Measurements from ENCODE around the gene RSPRY1.
A peak's percentile ranks its signal among the peaks of the same experiment; 100 is the strongest.

Gene RSPRY1

DNA sequence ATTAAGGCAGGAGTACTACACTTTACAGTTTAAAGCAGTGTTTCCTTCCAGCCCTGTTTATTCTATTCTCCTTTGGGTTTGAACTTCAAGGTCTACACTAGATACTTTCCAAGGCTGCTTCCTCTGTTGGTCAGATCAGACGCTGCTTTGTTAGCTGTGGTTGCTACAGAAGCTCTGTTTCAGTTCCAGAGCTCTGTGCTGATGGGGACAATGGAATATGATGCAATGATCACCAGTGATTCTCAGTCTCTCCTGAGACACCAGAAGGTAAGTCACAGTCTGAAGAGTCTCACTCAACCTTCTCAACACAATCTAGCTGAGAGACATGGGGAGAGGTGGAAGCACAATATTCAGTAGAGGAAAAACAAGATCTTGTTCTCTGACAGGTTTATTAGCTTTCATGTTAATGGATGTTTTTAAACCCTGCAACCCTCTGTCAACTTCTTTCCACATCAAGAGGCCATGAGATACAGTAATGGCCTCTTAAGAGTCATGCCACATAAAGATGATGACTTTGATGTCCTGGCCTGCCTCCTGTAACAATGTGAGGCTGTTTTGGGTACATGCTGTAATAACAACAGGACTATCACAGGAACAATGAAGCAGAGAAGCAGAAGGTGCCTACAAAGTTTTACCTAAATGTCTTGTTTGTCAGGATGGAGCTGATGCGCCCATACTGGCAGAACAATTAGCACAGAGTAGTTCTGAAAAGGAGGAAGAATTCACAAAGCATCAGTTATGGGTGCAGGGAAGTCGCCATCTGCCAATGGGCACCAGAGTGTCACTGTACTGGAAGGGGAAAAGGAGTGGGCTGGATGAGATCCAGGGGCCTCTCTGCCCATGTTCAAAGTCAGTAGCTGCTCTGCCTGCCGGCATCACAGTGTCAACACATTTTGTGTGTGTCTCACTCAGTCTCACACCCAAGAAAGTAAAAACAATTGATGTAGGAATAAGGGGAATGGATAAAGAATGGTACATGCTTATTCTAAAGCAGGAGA, 33.7 kb upstream of the RSPRY1 start:
- no peak for DNase-seq (ENCODE audit: low read depth)

DNA sequence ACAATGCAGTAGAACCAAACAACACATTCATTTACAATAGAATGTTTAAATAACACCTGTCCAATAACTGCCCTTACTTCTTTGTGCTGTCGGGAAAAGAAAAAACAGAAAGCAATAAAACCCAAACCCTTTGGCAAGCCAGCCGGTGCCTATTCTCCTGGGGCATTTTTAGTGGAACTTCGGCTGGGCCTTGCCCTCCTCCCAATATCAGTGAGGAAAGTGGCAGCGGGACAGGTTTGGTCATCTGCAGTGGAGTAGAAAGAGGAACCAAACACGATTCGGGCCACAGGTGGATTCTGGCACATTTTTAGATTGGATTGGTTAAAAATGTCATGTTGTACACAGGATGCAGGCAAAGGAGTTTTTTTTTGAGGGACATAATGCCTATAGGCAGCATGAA, 32.3 kb upstream of the RSPRY1 start:
- no peak for DNase-seq (ENCODE audit: low read depth)

DNA sequence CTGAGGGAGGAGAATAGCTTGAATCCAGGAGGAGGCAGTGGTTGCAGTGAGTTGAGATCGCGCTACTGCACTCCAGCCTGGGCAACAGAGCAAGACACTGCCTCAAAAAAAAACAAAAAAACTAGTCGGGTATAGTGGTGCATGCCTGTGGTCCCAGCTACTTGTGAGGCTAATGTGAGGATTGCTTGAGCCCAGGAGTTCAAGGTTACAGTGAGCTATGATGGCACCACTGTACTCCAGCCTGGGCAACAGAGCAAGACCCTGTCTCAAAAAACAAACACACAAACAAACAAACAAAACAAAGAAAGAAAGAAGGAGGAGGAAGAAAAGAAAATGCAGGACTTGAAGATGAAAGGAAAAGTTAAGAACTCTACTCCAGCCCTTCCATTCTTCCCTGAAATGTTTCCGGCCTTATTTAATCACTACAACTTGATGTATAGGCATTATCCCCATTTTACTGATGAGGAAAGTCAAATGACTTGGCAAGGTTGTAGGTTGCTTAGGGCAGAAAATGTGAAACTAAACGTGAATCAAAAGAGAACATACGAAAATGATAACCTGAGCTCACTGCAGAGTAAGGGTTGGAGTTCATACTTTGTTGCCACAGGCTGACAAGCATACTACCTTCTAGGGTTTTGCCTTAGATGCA, 30.3 kb upstream of the RSPRY1 start:
- DNase-seq (ENCODE audit: low read depth): no peak

DNA sequence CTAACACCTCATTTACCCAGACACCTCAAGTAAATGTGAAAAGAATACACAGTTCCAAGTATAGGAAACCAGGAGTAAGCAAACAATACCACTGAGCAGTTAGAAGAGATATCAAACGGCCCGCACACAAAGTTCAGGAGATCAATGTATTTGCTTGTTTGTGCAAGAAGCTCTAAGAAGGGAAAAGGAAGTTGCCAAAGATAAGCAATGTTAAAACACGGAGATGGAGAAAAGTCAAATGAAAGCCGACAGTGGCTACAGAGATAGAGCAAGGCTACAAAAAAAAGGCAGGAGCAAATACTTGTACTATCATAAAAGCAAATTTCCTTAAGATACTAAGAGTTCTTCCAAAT, 29.8 kb upstream of the RSPRY1 start:
- no peak for DNase-seq (ENCODE audit: low read depth)

DNA sequence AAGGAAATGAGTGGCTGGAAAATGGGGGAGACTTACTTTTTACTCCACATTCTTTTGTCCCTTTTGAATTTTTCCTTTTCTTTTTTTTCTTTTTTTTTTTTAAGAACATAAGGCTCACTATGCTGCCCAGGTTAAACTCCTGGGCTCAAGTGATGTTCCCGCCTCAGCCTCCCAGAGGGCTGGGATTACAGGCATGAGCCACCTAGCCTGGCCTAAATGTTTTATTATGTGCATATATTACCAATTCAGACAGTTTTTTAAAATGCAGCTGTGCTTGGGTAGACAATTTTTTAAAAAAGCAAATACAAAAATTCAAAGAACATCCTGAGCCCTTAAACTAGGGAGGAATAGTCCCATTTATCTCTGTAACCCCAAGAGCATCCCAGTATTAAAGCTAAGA, 28.6 kb upstream of the RSPRY1 start:
- DNase-seq (ENCODE audit: low read depth): no peak

DNA sequence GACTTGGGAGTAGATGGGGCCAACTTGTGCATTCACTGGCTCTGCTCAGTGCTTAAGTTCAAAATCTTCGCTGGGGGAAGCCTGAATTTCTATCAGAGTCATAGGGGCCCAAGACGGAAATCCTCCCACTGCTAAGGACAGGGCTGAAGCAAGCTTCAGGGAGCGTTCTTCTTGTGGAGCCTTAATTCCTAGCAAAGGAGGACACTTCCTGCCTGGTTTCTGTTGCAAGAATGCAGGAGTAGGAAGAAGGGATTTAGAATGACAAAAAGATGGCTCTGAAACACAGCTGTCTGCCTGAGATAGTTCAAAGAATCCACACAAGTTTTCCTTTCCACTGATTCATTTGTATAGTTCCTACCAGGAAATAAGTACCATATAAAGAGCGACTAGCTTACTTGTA, 26.7 kb upstream of the RSPRY1 start:
- no peak for DNase-seq (ENCODE audit: low read depth)

DNA sequence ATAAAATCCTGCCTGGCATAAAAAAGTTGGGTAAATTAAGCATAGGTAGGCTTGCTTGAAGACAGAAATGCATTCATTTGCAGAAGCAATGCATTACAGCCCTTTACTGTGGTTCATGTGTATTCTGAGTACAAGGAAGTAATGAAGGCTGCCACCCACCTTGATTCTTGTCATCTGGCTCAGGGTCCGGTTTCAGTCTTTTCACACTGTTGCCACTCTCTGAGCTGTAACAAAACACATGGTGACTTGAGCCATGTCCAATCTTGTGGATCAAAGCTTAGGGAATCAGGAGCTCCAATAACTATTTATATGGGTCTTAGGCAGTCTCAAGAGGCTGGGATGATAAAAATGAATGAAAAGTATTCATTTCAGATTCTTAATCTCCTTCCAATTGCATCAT, 22.3 kb upstream of the RSPRY1 start:
- no peak for DNase-seq (ENCODE audit: low read depth)

DNA sequence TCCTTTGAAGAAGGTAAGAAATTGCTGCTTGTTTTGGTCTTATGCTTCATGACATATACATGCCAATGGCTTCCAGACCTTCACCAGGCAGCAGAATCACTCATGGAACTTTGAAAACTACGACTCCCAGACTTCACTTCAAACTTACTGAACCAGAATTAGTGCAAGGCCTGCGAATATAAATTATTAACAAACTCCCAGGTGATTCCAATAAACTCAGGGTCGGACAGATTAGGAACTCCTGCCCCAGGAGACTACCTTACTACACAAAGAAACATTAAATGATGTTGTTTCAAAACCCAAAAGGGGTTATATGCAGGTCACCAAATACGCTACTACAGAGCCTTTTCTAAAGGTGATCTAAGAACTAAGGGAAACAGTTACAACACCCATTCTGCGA, 20.6 kb upstream of the RSPRY1 start:
- DNase-seq (ENCODE audit: low read depth): no peak

DNA sequence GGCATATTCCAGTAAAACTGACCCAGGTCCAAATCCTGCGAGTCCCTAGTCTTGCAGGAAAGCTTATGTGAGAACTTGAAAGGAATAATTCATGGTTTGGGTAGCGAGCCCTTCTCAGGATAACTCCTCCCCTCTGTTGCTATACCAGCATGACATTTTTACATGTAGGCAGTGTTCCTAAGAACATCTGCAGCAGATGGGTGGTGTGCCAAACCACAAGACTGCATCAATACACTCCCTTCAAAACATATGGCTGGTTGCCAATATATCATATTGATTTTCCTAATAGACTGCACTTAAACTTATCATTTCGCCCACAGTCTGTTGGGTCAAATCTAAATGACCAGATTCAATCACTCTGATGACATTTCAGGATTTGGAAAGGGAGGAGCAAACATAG, 20.2 kb upstream of the RSPRY1 start:
- no peak for DNase-seq (ENCODE audit: low read depth)

DNA sequence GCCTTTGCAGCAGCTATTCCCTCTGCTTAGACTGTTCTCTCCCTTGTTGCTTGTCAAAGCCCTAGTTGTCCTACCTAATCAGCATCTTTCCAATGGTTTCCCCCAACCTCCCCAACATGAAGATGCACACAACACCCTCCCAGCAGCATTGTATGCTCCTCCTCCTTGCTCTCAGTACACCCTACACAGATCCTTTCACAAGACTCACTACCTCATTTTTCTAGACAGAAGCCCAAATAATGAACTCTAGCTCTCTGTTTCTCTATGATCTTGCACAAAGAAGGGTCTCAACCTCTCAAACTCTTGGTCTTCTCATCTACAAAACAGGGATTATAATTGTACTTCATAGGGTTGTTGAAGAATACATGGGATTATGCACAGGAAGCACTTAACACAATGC, 19.7 kb upstream of the RSPRY1 start:
- no peak for DNase-seq (ENCODE audit: low read depth)

DNA sequence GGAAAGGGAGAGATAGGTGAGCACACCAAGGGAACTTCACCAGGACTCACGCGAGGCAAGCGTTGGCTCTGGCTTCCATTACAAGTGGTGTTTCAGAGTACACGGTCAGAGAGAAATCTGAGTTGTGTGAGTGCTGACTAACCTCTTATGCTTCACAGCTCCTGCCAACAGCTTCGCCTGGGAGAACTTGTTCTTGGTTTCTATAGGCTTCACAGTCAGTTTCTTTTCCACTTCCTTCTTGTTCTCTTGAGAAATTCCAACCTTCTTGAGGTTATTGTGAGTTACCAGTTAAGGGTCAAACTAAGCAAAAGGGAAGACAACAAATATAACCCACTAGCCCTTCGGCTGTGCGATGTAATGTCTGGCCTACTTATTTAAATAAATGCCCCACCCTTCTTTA, 19.2 kb upstream of the RSPRY1 start:
- DNase-seq (ENCODE audit: low read depth): no peak

DNA sequence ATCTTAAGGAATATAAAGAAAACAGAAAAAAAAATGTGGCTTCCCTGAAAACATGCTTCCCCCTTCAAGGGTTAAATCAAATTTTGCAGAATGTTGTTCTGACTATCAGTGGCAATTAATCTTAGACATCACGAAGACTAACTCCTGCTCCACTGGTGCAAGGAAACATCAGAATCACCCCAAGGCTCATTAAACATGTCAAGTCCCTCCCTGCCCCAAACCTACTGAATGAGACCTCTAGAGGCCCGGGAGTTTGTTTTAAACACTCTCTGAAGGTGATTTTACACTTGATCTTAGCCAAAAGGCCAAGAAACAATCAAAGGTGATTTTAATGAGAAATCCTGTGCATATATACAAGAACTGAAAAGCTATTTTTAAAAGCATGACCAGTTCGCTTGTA, 18.6 kb upstream of the RSPRY1 start:
- DNase-seq (ENCODE audit: low read depth): no peak

DNA sequence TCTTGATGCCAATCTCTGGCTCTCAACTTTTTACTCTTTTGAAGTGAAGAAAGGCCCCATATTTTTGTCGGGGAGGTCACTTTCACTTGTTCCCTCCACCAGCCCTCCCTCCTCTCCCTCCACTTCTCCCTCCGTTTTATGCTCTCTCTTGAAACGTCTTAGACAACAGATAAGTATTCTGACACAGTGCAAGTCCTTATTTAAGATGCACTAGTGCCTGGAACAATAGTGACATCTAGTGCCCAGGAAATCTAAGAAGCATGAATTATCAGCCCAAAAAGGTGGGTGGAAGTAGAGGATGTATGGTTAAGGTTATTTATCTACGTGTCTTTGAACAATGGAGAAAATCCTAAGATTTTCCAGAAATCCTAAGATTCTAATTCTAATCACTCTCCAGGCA, 18.2 kb upstream of the RSPRY1 start:
- DNase-seq (ENCODE audit: low read depth): peak; percentile 71

DNA sequence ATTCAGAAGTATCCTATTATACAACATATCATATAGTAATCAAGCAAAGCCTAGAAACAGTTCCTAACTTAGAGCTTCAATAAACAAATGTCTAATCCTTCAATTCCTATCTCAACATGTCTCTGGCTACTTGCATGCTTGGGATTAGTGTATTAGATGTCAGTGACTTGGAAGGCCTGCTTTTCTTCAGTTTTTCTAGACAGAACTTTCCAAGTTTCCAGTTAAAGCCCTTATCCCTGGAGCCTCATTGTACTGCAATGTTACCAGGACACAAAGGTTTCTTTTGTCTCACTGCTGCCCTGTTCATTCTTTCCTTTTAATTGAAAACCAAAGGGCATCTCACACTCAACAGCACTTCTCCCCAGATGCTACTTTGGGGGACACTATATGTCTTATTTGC, 16.8 kb upstream of the RSPRY1 start:
- no peak for DNase-seq (ENCODE audit: low read depth)

DNA sequence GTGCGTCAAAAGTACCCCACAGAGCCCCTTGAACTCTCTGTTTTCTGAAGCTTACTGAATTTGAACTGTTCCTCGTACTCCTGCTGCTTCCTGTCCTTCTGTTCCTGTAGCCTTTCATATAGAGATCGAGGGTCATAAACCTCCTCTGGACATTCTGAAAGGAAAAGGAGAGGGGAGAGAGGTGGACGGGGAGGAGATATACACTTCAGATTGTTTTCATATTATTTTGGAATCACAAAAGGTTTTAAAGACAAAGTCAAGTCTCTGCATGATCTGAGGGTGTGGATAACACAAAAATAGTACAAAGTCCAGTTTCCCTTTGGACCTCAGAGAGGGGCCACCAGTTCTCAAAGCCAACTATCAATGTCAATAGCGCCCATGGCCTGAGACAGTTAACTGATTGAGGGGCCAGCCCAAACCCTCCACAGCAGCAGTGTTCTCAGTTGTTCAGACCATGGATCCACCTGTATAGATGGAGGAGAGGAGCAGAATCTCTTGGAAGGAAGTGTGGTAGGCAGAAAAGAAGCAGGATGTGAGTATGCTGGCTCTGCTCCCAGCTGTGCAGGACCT, 13.3 kb upstream of the RSPRY1 start:
- DNase-seq (ENCODE audit: low read depth): no peak

DNA sequence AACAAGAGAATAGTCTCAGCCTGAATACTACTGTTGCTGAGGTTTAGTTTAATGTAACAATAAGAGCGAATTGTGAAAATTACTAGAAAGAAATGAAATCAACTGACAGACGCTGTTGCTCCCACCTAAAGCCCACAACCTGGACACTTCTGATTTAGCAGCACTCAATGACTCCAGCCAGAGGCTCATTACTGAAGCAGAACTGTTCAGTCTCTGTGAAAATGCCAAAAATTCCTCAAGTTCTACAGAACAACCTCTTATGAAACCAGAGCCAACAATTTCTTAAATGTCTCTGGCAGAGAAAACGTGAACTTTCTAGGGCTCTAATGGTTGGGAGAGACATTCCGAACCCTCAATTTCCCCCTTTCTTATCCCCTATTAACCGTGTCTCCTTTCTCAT, 10.2 kb upstream of the RSPRY1 start:
- no peak for DNase-seq (ENCODE audit: low read depth)

DNA sequence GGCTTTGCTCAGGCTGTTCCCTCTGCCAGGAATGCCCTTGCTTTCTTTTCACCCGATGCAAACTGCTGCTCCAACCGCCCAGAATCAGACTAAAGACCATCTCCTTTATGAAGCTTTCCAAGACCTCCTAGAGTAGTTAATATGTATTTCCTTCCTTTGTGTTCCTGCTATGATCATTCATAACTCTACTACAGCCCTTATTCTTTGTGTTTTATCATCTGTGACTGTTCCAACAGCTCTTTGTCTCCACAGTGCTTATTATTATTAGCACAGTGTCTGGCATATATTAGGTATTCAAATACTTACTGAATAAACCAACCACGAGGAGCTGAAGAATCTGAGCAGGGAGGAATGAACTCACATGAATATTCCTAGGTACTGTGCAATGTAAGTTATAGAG, 7.9 kb upstream of the RSPRY1 start:
- DNase-seq (ENCODE audit: low read depth): no peak

DNA sequence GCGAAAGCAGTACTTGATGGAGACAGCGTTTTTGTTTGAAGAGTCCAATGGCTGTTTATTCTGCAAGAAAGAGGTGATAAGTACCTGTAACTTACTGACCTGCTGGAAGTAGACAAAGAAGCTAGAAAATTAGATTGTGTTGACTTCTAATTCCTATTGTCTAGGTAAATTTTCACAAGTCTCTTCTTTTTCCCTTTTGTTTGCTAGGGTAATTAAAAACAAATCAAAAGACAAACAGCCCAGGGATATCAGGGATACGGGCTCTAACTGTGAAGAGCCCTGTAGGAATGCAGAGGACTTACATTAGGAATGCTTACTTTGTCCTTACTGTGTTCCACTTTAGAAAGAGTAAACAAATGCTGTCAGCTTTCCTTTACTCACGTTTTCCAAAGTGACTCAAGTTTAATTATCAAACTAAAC, 7.3 kb upstream of the RSPRY1 start:
- peak; percentile 44 for DNase-seq (ENCODE audit: low read depth)

DNA sequence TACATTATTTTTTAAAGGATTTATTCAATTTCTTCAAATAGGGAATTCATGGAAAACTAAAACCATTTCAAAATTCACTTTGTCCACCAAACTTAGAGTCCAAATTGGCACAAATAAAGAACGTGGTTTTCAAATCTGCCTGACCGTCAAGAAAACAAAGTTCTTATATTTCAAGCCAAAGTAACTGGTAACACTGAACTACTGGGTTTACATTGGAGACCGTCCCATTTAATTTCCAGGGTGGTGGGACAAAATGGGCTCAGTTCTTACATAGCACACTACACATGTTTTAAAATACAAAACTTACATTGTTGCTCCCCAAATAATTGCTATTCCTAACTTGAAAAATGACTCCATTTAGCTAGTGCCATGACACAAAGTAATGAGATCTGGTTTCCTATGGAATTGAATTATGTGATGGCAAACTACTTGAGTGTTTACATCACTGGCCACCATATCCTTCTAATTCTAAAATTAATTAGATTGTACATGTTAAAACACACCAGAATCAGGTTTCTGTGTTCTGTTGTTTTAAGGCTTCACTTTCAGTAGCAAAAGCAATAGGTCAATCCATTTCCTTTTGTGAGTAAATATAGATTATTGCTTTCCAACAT, 6.8 kb upstream of the RSPRY1 start:
- no peak for DNase-seq (ENCODE audit: low read depth)

DNA sequence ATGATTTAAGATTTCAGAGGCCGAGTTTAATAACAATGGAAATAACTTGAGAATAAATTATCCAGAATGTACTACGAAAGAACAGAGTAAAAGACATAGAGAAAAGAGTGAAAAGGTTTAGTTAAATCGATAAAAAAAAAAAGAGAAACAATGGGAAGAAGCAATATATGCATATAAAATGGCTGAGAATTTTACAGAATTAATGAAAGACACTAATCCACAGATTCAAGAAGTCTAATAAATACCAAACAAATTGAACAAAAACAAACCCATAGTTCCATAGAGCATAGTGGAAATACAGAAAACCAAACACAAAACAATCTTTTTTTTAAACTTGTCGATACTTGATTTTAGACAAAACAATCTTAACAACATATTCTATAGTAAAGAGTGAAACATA, 2.0 kb upstream of the RSPRY1 start:
- no peak for DNase-seq (ENCODE audit: low read depth)

DNA sequence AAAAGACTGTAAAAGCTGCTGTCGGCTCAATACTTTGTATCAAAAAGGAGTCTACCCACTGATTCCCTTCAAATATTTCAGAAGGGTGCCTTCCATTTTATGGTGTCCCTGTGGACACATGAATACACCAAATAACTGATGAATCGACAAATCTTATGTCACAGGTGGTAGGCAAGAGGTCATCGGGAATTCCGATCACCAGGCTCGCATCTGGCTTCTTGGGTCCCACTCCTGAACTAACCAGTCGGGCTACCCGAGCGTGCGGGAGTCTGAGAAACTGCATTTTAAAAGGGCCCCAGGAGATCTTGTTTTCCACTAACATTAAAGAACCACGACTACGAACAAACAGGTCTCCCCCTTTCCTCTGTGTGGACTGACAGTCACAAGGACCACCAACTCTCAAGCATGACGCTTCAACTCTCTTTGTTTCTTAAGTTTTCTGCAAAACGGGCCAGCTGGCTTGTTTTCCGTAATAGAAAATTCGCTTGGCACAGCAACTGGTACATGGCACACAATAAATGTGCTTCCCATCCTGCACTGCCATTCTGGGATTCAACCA, 1.2 kb upstream of the RSPRY1 start:
- no peak for DNase-seq (ENCODE audit: low read depth)

DNA sequence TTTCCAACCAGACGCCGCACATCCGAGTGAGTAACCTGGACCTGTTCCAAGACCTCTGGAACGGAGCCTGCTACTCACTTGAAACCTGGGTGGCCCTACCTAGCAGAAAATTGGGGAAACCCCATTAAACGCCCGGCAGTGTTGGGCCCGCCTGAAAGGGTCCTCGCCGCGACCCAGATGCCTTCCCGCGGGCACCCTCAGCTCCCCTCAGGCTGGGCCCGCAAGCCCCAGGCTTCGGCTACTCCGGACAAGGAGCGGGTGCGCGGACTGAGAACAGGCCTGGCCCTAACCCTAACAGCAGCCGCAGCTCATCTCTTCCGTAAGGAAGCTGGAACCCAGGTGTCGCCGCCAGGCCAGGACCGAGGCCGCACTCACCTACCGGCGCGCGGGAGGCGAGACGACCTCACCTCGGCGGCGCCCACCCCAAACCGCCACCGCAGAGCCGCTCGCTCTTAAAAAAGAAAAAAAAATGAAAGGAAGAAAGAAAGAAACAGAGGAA, 634 bp upstream of the RSPRY1 start:
- peak; percentile 88 for DNase-seq (ENCODE audit: low read depth)

Data from ELR (cell line).